ENCODE data around the gene PTGES. TPM values are rescaled to one million over a fixed set of nuclear protein-coding genes. Genes with fewer than 3 reads are reported as not detected.
"Not testable (repeated sequence)": the region's sequence is repeated elsewhere in the genome, so short reads cannot be mapped to it uniquely, and the experiment has no call there.

Gene PTGES
- total RNA-seq, 1 experiment from 2014 or later = 0.23 TPM

DNA sequence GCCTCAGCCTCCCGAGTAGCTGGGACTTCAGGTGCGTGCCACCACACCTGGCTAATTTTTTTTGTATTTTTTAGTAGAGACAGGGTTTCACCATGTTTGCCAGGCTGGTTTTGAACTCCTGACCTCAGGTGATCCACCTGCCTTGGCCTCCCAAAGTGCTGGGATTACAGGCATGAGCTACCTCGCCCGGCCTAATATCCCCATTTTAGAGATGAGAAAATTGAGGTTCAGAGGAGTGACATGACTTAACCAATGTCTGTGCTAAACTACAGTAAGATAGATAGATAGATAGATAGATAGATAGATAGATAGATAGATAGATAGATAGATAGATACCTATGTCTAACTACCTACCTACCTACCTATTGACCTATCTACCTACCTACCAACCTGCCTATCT, 23.3 kb upstream of the PTGES start:
- not testable (repeated sequence) for H3K4me3 ChIP-seq, DNase-seq, H3K27me3 ChIP-seq, H3K9me3 ChIP-seq, H3K36me3 ChIP-seq

GRCh38 chr9:129775448-129775798, 22.6 kb upstream of the PTGES start:
- Histone ChIP-seq H3K4me3 (no peak overlapping the region), H3K27me3 (no peaks in the 10 kb centered on the region), H3K36me3 (no peaks in the 10 kb centered on the region), H3K9me3 (no peaks in the 10 kb centered on the region)
- DNase-seq = no peak

- no peaks in the 10 kb centered on the region for H3K36me3 ChIP-seq
- no peaks in the 10 kb centered on the region for H3K9me3 ChIP-seq
- no peaks in the 10 kb centered on the region for H3K27me3 ChIP-seq
- DNase-seq = no peak
- no peak overlapping the region for H3K4me3 ChIP-seq
These were observed 22.1 kb upstream of the PTGES start for GRCh38 chr9:129774791-129775447.

DNA sequence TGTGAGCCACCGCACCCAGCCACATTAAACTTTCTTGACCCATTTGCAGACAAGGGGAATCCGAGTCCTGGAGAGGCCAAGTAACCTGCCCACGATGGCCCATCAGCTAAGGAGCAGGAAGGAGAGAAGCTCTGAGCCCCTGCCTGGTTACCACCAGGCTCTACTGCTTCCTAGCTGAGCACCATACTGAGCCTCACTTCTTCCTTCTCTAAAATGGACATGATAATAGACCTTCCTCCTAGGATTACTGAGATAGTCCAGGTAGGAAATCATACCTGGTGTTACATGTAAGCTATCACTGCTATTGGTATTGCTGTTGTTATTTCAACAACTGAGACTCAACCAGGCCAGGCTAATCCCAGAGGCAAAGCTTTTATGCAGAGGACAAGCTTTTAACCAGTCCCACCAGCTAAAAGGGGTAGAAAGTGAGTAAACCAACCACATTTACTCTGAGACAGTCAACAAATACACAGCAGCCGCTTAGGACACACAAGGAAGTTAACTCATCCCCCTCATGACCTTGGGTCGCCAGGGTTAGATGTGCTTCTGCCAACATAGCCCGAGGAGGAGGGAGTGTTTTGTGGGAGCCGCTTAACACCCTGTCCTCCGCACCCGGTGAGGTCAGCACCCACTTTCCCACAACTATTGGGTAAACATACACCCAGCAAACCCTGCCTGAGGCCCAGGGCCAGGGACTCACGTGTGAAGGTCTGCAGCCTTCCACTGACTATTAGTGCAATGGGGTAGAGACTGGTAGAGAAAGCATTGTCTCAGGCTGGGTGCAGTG, 20.6 kb upstream of the PTGES start:
- no peak overlapping the region for H3K4me3 ChIP-seq
- H3K27me3 ChIP-seq = no peaks in the 10 kb centered on the region
- DNase-seq = peak; percentile 84
- no peaks in the 10 kb centered on the region for H3K36me3 ChIP-seq
- no peaks in the 10 kb centered on the region for H3K9me3 ChIP-seq

GRCh38 chr9:129770741-129771140, 17.9 kb upstream of the PTGES start:
- no peak overlapping the region for H3K4me3 ChIP-seq
- no peaks in the 10 kb centered on the region for H3K36me3 ChIP-seq

DNA sequence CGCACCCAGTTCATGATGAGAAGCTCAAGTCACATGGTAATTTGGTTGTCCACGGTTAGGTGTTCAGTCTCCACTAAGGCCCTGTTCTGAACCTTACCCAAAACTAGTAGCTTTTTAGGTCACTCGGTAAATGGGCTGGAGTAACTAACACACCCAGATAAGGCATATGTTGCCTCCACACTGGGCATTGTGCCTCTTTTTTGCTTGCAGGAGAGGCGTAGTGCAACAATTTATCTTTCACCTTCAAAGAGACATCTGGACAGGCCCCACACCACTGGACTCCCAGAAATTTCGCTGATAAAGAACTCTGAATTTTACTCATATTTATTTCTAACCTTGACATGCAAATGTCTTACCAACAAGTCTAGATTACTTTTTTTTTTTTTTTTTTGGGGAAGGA, 16.8 kb upstream of the PTGES start:
- no peak overlapping the region for H3K4me3 ChIP-seq
- no peaks in the 10 kb centered on the region for H3K9me3 ChIP-seq
- DNase-seq = no peak
- H3K27me3 ChIP-seq = no peaks in the 10 kb centered on the region
- no peaks in the 10 kb centered on the region for H3K36me3 ChIP-seq

More at GRCh38 chr9:129770741-129771140, 17.9 kb upstream of the PTGES start:
- H3K9me3 ChIP-seq = no peaks in the 10 kb centered on the region
- H3K27me3 ChIP-seq = no peaks in the 10 kb centered on the region
- DNase-seq = no peak

DNA sequence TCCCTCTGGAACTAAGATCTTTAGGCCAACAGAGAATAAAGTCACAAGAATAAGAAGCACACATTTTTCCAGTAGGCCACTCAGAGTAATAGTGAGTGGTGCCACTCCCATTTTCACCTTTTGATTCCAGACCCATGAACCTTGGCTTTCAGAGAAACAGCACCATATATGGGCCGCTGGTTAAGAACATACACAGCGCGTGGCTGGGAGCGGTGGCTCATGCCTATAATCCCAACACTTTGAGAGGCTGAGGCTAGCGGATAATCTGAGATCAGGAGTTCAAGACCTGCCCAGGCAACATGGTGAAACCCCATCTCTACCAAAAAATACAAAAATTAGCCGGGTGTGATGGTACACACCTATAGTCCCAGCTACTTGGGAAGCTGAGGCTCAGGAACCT, 15.6 kb upstream of the PTGES start:
- no peak overlapping the region for H3K4me3 ChIP-seq
- no peaks in the 10 kb centered on the region for H3K9me3 ChIP-seq
- no peaks in the 10 kb centered on the region for H3K36me3 ChIP-seq
- no peaks in the 10 kb centered on the region for H3K27me3 ChIP-seq
- DNase-seq = no peak

- Histone ChIP-seq H3K36me3 (no peaks in the 10 kb centered on the region), H3K9me3 (no peaks in the 10 kb centered on the region), H3K4me3 (no peak overlapping the region), H3K27me3 (no peaks in the 10 kb centered on the region)
- DNase-seq = no peak
These were observed 13.0 kb upstream of the PTGES start for GRCh38 chr9:129765764-129766317.

DNA sequence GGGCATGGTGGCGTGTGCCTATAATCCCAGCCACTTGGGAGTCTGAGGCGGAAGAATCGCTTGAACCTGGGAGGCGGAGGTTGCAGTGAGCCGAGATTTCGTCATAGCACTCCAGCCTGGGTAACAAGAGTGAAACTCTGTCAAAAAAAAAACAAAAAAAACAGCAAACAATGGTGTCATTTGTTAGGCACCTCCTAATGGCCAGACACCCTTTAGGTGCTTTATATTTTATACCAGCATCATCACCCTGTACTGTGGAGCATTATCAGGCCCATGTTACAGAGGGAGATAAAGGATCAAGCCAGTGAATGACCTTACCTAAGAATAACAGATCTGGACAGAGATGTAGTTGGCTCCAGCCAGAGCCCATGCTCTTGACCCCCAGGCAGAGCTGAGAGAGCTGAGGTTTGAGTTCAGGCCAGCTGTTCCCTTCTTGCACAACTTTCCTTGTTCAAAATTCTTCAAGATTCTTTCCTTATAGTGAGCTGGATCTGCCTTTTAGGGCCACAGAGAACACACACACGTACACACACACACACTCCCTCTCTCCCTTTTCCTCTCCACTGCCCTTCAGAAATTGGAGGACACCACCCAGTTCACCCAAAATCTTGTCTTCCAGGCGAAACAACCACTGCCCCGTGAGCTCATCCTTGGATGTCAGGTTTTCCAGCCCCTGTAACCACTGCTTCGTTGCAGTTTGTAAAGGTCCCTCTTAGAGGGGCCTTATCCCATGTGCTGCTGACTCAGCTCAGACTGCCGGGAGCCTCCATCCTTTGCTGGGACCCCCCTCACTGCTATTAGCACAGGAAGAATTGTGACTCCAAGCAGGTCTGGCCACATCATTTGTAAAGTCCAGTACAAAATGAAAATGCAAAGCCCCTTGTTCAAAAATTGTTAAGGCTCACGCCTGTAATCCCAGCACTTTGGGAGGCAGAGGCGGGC, 10.4 kb upstream of the PTGES start:
- Histone ChIP-seq H3K9me3 (no peaks in the 10 kb centered on the region), H3K36me3 (no peaks in the 10 kb centered on the region), H3K4me3 (no peak overlapping the region), H3K27me3 (no peaks in the 10 kb centered on the region)
- no peak for DNase-seq

- H3K36me3 ChIP-seq, H3K9me3 ChIP-seq, H3K27me3 ChIP-seq, H3K4me3 ChIP-seq: not testable (repeated sequence)
- DNase-seq = peak; percentile 71
These were observed 9.6 kb upstream of the PTGES start for GRCh38 chr9:129762370-129762984.

DNA sequence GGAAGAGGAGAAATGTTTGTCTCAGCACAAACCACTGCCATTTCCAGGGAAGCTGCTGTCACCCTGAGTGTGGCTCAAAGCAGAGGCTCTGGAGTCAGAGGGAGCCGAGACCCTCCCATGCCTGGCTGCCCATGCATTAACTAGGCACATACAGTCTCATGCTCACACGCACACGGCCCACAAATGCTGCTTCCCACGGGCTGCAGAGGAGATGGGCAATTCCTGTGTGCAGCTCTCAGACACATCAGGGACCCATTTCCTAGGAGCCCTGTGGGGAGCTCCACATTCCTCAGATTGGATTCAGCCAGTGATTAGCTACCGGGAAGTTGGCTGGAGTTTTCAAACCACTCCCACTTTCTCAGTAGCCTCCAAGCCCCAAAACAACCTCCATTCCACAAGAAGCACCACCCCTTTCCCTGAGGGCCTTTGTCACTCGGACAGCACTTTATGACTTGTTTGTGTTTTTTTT, 9.1 kb upstream of the PTGES start:
- H3K27me3 ChIP-seq = no peaks in the 10 kb centered on the region
- peak; percentile 45 for DNase-seq
- no peak overlapping the region for H3K4me3 ChIP-seq
- H3K9me3 ChIP-seq = no peaks in the 10 kb centered on the region
- no peaks in the 10 kb centered on the region for H3K36me3 ChIP-seq

GRCh38 chr9:129761293-129761900, 8.6 kb upstream of the PTGES start:
- DNase-seq = no peak
- H3K4me3 ChIP-seq = no peak overlapping the region
- no peaks in the 10 kb centered on the region for H3K9me3 ChIP-seq
- H3K27me3 ChIP-seq = no peaks in the 10 kb centered on the region
- H3K36me3 ChIP-seq = no peaks in the 10 kb centered on the region

DNA sequence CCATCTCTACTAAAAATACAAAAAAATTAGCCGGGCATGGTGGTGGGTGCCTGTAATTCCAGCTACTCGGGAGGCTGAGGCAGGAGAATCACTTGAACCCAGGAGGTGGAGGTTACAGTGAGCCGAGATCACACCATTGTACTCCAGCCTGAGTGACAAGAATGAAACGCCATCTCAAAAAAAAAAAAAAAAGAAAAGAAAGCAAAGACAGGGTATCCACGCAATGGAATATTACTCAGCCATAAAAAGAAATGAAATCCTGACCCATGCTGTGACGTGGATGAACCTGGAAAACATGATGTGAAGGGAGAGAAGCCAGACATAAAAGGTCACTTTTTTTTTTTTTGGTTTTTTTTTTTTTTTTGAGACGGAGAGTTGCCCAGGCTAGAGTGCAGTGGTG, 7.9 kb upstream of the PTGES start:
- DNase-seq, H3K27me3 ChIP-seq, H3K36me3 ChIP-seq, H3K4me3 ChIP-seq, H3K9me3 ChIP-seq: not testable (repeated sequence)

GRCh38 chr9:129759804-129760502, 7.1 kb upstream of the PTGES start:
- Histone ChIP-seq H3K4me3 (no peak overlapping the region), H3K9me3 (no peaks in the 10 kb centered on the region), H3K36me3 (no peaks in the 10 kb centered on the region), H3K27me3 (no peaks in the 10 kb centered on the region)
- no peak for DNase-seq

GRCh38 chr9:129759319-129759718, 6.5 kb upstream of the PTGES start:
- DNase-seq = no peak
- Histone ChIP-seq H3K36me3 (no peaks in the 10 kb centered on the region), H3K27me3 (no peaks in the 10 kb centered on the region), H3K9me3 (no peaks in the 10 kb centered on the region), H3K4me3 (no peak overlapping the region)

DNA sequence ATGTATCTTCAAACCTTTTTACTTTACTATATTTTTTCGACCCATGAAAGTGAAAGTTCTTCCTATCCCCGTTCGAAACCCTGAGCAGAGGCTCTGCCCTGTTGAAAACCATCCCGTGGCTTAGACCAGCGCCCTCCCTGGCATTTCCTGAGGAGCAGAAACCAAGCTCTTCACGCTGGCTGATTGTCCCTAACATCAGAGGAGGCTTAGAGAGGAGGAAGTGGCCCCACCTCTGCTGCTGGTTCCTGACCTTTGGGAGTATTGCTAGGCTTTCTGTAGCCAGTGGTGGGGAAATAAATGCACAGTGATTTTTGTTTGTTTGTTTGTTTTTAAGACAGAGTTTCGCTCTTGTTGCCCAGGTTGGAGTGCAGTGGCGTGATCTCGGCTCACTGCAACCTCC, 4.2 kb upstream of the PTGES start:
- no peak overlapping the region for H3K4me3 ChIP-seq
- DNase-seq = no peak
- no peaks in the 10 kb centered on the region for H3K9me3 ChIP-seq
- no peaks in the 10 kb centered on the region for H3K36me3 ChIP-seq
- no peaks in the 10 kb centered on the region for H3K27me3 ChIP-seq
